ENCODE measurements around the gene CAMK2B. TPM values are rescaled to one million over a fixed set of nuclear protein-coding genes. Genes with fewer than 3 reads are reported as not detected.
A peak's percentile ranks its signal among the peaks of the same experiment; 100 is the strongest.

CAMK2B gene
- total RNA-seq, 1 experiment from 2014 or later, result 0.06 TPM

GRCh38 chr7:44275957-44276570, 49.3 kb downstream of the CAMK2B start:
- DNase-seq (ENCODE audit: low read depth), result no peak

GRCh38 chr7:44275146-44275545, 50.2 kb downstream of the CAMK2B start:
- DNase-seq (ENCODE audit: low read depth), result no peak

- no peak for DNase-seq (ENCODE audit: low read depth)
Measured at GRCh38 chr7:44274623-44274975, 50.8 kb downstream of the CAMK2B start.

GRCh38 chr7:44273681-44274622, 51.4 kb downstream of the CAMK2B start:
- no peak for DNase-seq (ENCODE audit: low read depth)

GRCh38 chr7:44272981-44273380, 52.4 kb downstream of the CAMK2B start:
- DNase-seq (ENCODE audit: low read depth), result no peak

- no peak for DNase-seq (ENCODE audit: low read depth)
Measured at GRCh38 chr7:44272456-44272855, 52.9 kb downstream of the CAMK2B start.

GRCh38 chr7:44269943-44270493, 55.4 kb downstream of the CAMK2B start:
- no peak for DNase-seq (ENCODE audit: low read depth)

- peak; percentile 57 for DNase-seq (ENCODE audit: low read depth)
Measured at GRCh38 chr7:44269417-44269816, 56.0 kb downstream of the CAMK2B start.

GRCh38 chr7:44268671-44269070, 56.7 kb downstream of the CAMK2B start:
- no peak for DNase-seq (ENCODE audit: low read depth)

- DNase-seq (ENCODE audit: low read depth), result no peak
Measured at GRCh38 chr7:44267719-44268421, 57.5 kb downstream of the CAMK2B start.

- no peak for DNase-seq (ENCODE audit: low read depth)
Measured at GRCh38 chr7:44267178-44267577, 58.2 kb downstream of the CAMK2B start.

- no peak for DNase-seq (ENCODE audit: low read depth)
Measured at GRCh38 chr7:44266526-44266925, 58.9 kb downstream of the CAMK2B start.

GRCh38 chr7:44265728-44266127, 59.7 kb downstream of the CAMK2B start:
- DNase-seq (ENCODE audit: low read depth), result no peak

GRCh38 chr7:44264221-44264931, 61.0 kb downstream of the CAMK2B start:
- DNase-seq (ENCODE audit: low read depth), result peak; percentile 53

- no peak for DNase-seq (ENCODE audit: low read depth)
Measured at GRCh38 chr7:44263326-44264082, 61.9 kb downstream of the CAMK2B start.

- DNase-seq (ENCODE audit: low read depth), result no peak
Measured at GRCh38 chr7:44262031-44262430, 63.4 kb downstream of the CAMK2B start.

- no peak for DNase-seq (ENCODE audit: low read depth)
Measured at GRCh38 chr7:44261240-44261639, 64.2 kb downstream of the CAMK2B start.

GRCh38 chr7:44259547-44260457, 65.6 kb downstream of the CAMK2B start:
- peak; percentile 75 for DNase-seq (ENCODE audit: low read depth)

- DNase-seq (ENCODE audit: low read depth), result no peak
Measured at GRCh38 chr7:44258865-44259546, 66.4 kb downstream of the CAMK2B start.
